ENCODE measurements around the gene VANGL1. TPM values are rescaled to one million over a fixed set of nuclear protein-coding genes. Genes with fewer than 3 reads are reported as not detected.

VANGL1 gene
- total RNA-seq, 1 experiment from 2014 or later = 13.6 TPM

DNA sequence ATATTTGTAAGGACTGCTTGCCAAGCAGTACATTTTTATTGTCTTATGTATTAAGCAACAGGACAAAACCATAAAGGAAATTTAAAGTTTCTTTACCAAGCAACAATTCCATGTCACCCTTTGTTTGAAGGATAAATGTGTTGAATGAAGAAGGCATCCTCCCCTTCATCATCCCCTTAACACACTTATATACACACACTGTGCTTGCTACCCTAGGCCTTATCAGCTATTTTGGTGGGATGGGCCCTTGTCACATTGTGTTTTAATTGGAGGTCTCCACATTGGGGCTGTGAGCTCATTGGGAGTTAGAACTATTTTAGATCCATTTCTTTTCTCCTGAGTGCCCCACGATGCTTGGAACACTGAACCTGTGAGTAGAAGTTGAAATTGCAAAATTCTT lies 1.9 kb downstream of the VANGL1 start:
- H3K4me2 ChIP-seq (ENCODE audit: insufficient read depth, insufficient read length, low read length) = no peak overlapping the region
- no peak overlapping the region for H3K27ac ChIP-seq (ENCODE audit: insufficient read length, low read depth, low read length)
- no peak overlapping the region for H4K91ac ChIP-seq (ENCODE audit: insufficient read length, low read depth, low read length)
- no peak overlapping the region for H3K9ac ChIP-seq (ENCODE audit: extremely low read depth, insufficient read length, low read length)
- no peaks in the 10 kb centered on the region; the same call in 1 of the 2 replicates for H3K27me3 ChIP-seq (ENCODE audit: insufficient read depth, low read length)
- no peak overlapping the region for H4K5ac ChIP-seq (ENCODE audit: insufficient read length, low read depth, low read length)
- H3K4me1 Mint-ChIP-seq = peaks cover 11 to 23% of the 10 kb centered on the region in 2 experiments
- no peak for DNase-seq
- H2BK120ac ChIP-seq (ENCODE audit: low read depth, low read length, poor library complexity, severe bottlenecking) = no peak overlapping the region
- peaks cover 5% of the 10 kb centered on the region for H3K79me1 ChIP-seq (ENCODE audit: insufficient read depth, low read depth, low read length, poor library complexity, severe bottlenecking)
- H2AFZ ChIP-seq (ENCODE audit: low read length) = no peak overlapping the region
- no peak overlapping the region for H3K18ac ChIP-seq (ENCODE audit: insufficient read length, low read depth, low read length)
- H2BK15ac ChIP-seq (ENCODE audit: low read depth, low read length) = no peak overlapping the region
- H3K4me3 Mint-ChIP-seq = peak overlapping the region; percentile 86 to 91; a peak in 3 of 5 replicates
- no peak overlapping the region for H3T11ph ChIP-seq (ENCODE audit: low read length)
- no peak overlapping the region for H3K4ac ChIP-seq (ENCODE audit: low read depth, low read length)
- H3K9me3 Mint-ChIP-seq = peaks cover 16% of the 10 kb centered on the region in 2 experiments
- peaks cover 2 to 14% (median 10%) of the 10 kb centered on the region in 3 experiments; a peak in 6 of 7 replicates for H3K36me3 Mint-ChIP-seq (ENCODE audit: insufficient read depth in 1 of 3, low read depth in 3 of 3)
- no peak overlapping the region for H3K56ac ChIP-seq (ENCODE audit: insufficient read length, low read depth, low read length)
- no CpG with 5 or more reads among the region's 1 CpG for WGBS (ENCODE audit: extremely low coverage, insufficient read length, low lambda C conversion rate)
- no peak overlapping the region for H3K14ac ChIP-seq (ENCODE audit: insufficient read depth, low read length)
- no peak overlapping the region for H3K23ac ChIP-seq (ENCODE audit: insufficient read length, low read depth, low read length)
- no peak overlapping the region for H3K27ac Mint-ChIP-seq
- H3K27me3 Mint-ChIP-seq (ENCODE audit: low read depth) = peaks cover 15% of the 10 kb centered on the region
- H2AK5ac ChIP-seq (ENCODE audit: insufficient read length, low read length) = no peak overlapping the region
- TF ChIP-seq, protein P1, sequence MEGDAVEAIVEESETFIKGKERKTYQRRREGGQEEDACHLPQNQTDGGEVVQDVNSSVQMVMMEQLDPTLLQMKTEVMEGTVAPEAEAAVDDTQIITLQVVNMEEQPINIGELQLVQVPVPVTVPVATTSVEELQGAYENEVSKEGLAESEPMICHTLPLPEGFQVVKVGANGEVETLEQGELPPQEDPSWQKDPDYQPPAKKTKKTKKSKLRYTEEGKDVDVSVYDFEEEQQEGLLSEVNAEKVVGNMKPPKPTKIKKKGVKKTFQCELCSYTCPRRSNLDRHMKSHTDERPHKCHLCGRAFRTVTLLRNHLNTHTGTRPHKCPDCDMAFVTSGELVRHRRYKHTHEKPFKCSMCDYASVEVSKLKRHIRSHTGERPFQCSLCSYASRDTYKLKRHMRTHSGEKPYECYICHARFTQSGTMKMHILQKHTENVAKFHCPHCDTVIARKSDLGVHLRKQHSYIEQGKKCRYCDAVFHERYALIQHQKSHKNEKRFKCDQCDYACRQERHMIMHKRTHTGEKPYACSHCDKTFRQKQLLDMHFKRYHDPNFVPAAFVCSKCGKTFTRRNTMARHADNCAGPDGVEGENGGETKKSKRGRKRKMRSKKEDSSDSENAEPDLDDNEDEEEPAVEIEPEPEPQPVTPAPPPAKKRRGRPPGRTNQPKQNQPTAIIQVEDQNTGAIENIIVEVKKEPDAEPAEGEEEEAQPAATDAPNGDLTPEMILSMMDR (conservative IDR thresholded peaks at IDR 0.05) = no peak
- H2BK5ac ChIP-seq (ENCODE audit: insufficient read length, low read length) = no peak overlapping the region
- H3K9me3 ChIP-seq (ENCODE audit: control insufficient read depth, low read depth, low read length) = no peaks in the 10 kb centered on the region
- H3K79me2 ChIP-seq (ENCODE audit: insufficient read depth, low read length) = peaks cover 3% of the 10 kb centered on the region; the same call in 1 of the 2 replicates
- H4K8ac ChIP-seq (replicated peaks; ENCODE audit: insufficient read length, low read depth, low read length) = no peak overlapping the region
- H2BK12ac ChIP-seq (ENCODE audit: insufficient read length, low read depth, low read length) = no peak overlapping the region
- H3K4me1 ChIP-seq (ENCODE audit: insufficient read depth, low read length) = peaks cover 5% of the 10 kb centered on the region; the same call in 1 of the 2 replicates
- H2BK20ac ChIP-seq (ENCODE audit: low read depth, low read length, poor library complexity, severe bottlenecking) = no peak overlapping the region
- H4K20me1 ChIP-seq (ENCODE audit: control insufficient read depth, insufficient read depth, insufficient read length) = no peaks in the 10 kb centered on the region
- H3K23me2 ChIP-seq (ENCODE audit: insufficient read length, low read depth, low read length, poor library complexity, severe bottlenecking) = peaks cover 7% of the 10 kb centered on the region

All from H9 (cell line).